H54 (cell line): ENCODE data around the gene SNX32.

Experiments
- DNase-seq: peaks from one replicate; pipeline ENCODE4 v3.0.0; 2011; ENCODE audit warnings: low spot score, mixed read lengths; ENCODE audit not compliant: insufficient read length
- FAIRE-seq: peaks from 3 replicates; lab custom pipeline; 2011; peaks lifted over from hg19 to GRCh38; lab: Jason Lieb, UNC
- POLR2A ChIP-seq: IDR thresholded peaks from 2 replicates; pipeline ENCODE4 v1.6.1; 2011; ENCODE audit warnings: low read depth, mild to moderate bottlenecking, low read length

The SNX32 gene

GRCh38 chr11:65869643-65870306, 36.0 kb downstream of the SNX32 start:
- DNase-seq (no peak), FAIRE-seq (no peak)
- no peak for TF ChIP-seq POLR2A

GRCh38 chr11:65870307-65870658, 36.5 kb downstream of the SNX32 start:
- TF ChIP-seq POLR2A: no peak
- no peak for FAIRE-seq
- no peak for DNase-seq

- FAIRE-seq (no peak), DNase-seq (no peak)
- no peak for TF ChIP-seq POLR2A
Measured at GRCh38 chr11:65870706-65871681, 37.2 kb downstream of the SNX32 start.

GRCh38 chr11:65871811-65872548, 38.2 kb downstream of the SNX32 start:
- FAIRE-seq (no peak), DNase-seq (no peak)
- 0 out of 2 replicates have a peak, but pooled peaks have one; percentile 15 for TF ChIP-seq POLR2A

GRCh38 chr11:65872586-65873317, 39.0 kb downstream of the SNX32 start, which contains the start of gene EFEMP2:
Gene EFEMP2 (minus strand): TSS chr11:65872800. CDS start chr11:65872354, 446 bp downstream.
- DNase-seq (no peak), FAIRE-seq (no peak)
- TF ChIP-seq POLR2A: peak; percentile 31; the same call in 1 of the 2 replicates

GRCh38 chr11:65873318-65874156, 39.8 kb downstream of the SNX32 start:
- no peak for FAIRE-seq
- peak; percentile 93 for TF ChIP-seq POLR2A
- DNase-seq: peak; percentile 93

GRCh38 chr11:65879617-65880016, 45.9 kb downstream of the SNX32 start, which contains the start of gene CTSW:
Gene CTSW (plus strand): TSS chr11:65879837. CDS start chr11:65879855, 18 bp downstream.
- no peak for DNase-seq
- no peak for FAIRE-seq
- TF ChIP-seq POLR2A: no peak

- no peak for DNase-seq
- FAIRE-seq: no peak
- TF ChIP-seq POLR2A: no peak
Measured at GRCh38 chr11:65880027-65880426, 46.3 kb downstream of the SNX32 start.

GRCh38 chr11:65880844-65881421, 47.2 kb downstream of the SNX32 start:
- TF ChIP-seq POLR2A: no peak
- DNase-seq: no peak
- FAIRE-seq: no peak

GRCh38 chr11:65882120-65883057, 48.6 kb downstream of the SNX32 start:
- FAIRE-seq (no peak), DNase-seq (no peak)
- TF ChIP-seq POLR2A: no peak
